Common myeloid progenitor, CD34-positive (primary cell): Measurements from ENCODE around the gene LDB1.
A peak's percentile ranks its signal among the peaks of the same experiment; 100 is the strongest.

ENCODE experiments used
- CTCF ChIA-PET: fragments of 350-600 bp; sonication (Branson Sonifier 250); formaldehyde crosslinking; loops from one replicate; lab custom pipeline; 2021; ENCODE audit warnings: antibody characterized with exemption; lab: Charles Lee
- POLR2A ChIA-PET: fragments of 350-600 bp; sonication (Branson Sonifier 250); formaldehyde crosslinking; loops from one replicate; lab custom pipeline; 2021; ENCODE audit warnings: antibody characterized with exemption; lab: Charles Lee
- DNase-seq, 3 donors: peaks; one replicate each; pipeline versions ENCODE4 v3.0.0 to v3.0.0-alpha.2; 2013
- H3K27ac ChIP-seq, 2 experiments: 1 replicate in 1 of 2; 2 replicates in 1 of 2; pipeline ENCODE4 v1.7.0; 2013; ENCODE audit warnings: inconsistent platforms in 2 of 2, low read length in 2 of 2, mild to moderate bottlenecking in 2 of 2, low read depth in 1 of 2, moderate library complexity in 1 of 2; ENCODE audit not compliant: severe bottlenecking in 2 of 2, insufficient read depth in 1 of 2, poor library complexity in 1 of 2
- H3K27me3 ChIP-seq, 5 experiments: replicated peaks in 2 of 5; 1 replicate in 3 of 5; 2 replicates in 2 of 5; pipeline versions ENCODE4 v1.6.1 to v1.7.0; 2013; ENCODE audit warnings: low read length in 4 of 5, mild to moderate bottlenecking in 2 of 5, moderate library complexity in 2 of 5, inconsistent platforms in 1 of 5; ENCODE audit not compliant: insufficient read depth in 5 of 5, control insufficient read depth in 4 of 5
- H3K36me3 ChIP-seq, 4 experiments: 1 replicate in 2 of 4; 2 replicates in 2 of 4; pipeline versions ENCODE4 v1.6.1 to v1.7.0; 2013; ENCODE audit warnings: low read length in 3 of 4, control low read depth in 1 of 4, mild to moderate bottlenecking in 1 of 4; ENCODE audit not compliant: control insufficient read depth in 4 of 4, insufficient read depth in 4 of 4
- H3K4me1 ChIP-seq, 4 experiments: 1 replicate in 3 of 4; 2 replicates in 1 of 4; pipeline versions ENCODE4 v1.6.1 to v1.7.1; 2013; ENCODE audit warnings: low read length in 3 of 4, mild to moderate bottlenecking in 3 of 4, control low read depth in 1 of 4, inconsistent platforms in 1 of 4, moderate library complexity in 1 of 4; ENCODE audit not compliant: control insufficient read depth in 4 of 4, insufficient read depth in 4 of 4; ENCODE audit errors: control extremely low read depth in 1 of 4
- H3K4me3 ChIP-seq, 7 experiments: 1 replicate in 4 of 7; 2 replicates in 3 of 7; pipeline versions ENCODE4 v1.5.1 to v1.7.0; 2013; ENCODE audit warnings: mild to moderate bottlenecking in 7 of 7, low read length in 6 of 7, moderate library complexity in 6 of 7, inconsistent platforms in 2 of 7, low read depth in 2 of 7, control low read depth in 1 of 7; ENCODE audit not compliant: insufficient read depth in 4 of 7, control insufficient read depth in 1 of 7; ENCODE audit errors: extremely low read depth in 1 of 7
- H3K9me3 ChIP-seq, 5 experiments: 1 replicate in 4 of 5; 2 replicates in 1 of 5; pipeline versions ENCODE4 v1.6.1 to v1.7.1; 2013; ENCODE audit warnings: low read length in 4 of 5, mild to moderate bottlenecking in 2 of 5, inconsistent platforms in 1 of 5, low read depth in 1 of 5, moderate library complexity in 1 of 5; ENCODE audit not compliant: control insufficient read depth in 4 of 5, insufficient read depth in 2 of 5; ENCODE audit errors: control extremely low read depth in 1 of 5
- WGBS: methylation state at CpG from one replicate; pipeline ENCODE4 v1.1.5; 2013; ENCODE audit not compliant: insufficient coverage; 5-methylcytosine and 5-hydroxymethylcytosine counted together

LDB1 gene

GRCh38 chr10:102065561-102066398, 54.4 kb downstream of the LDB1 start:
- Histone ChIP-seq H3K4me1 (peaks cover 3 to 42% (median 22%) of the 10 kb centered on the region in 4 experiments), H3K27ac (peak overlapping the region; percentile 66 to 85), H3K27me3 (no peaks in the 10 kb centered on the region), H3K36me3 (peaks cover 0 to 26% (median 12%) of the 10 kb centered on the region in 4 experiments), H3K4me3 (peak overlapping the region; percentile 78 to 93 (median 89)), H3K9me3 (no peaks in the 10 kb centered on the region)
- peak in 2 of 3 donors; percentile 14 to 33 for DNase-seq
- ChIA-PET POLR2A (interaction anchor here (1.3 kb wide), 1 partner anchor 10 kb away, joined by 4 read pairs; the partner anchor contains the start of gene ARMH3), CTCF (interaction anchor here (0.9 to 2.3 kb wide), 8 partner anchors 10 to 56 kb away, joined by 3 to 9 read pairs (median 4); no protein-coding TSS in a partner anchor)
- 19% methylated on average over 35 of the region's 63 CpGs for WGBS

GRCh38 chr10:102064868-102065560, 55.2 kb downstream of the LDB1 start, which contains the start of gene HPS6:
Gene HPS6, plus strand, starts transcription at chr10:102065349. Its CDS starts 126 bp downstream, at chr10:102065475.
- H3K9me3 ChIP-seq = no peaks in the 10 kb centered on the region
- peak; percentile 89 to 95 (median 92) for DNase-seq
- H3K27ac ChIP-seq = peak within 1 kb of the TSS; percentile 66 to 85
- CTCF ChIA-PET = interaction anchor here (0.9 to 1.6 kb wide), 5 partner anchors 15 to 55 kb away, joined by 3 to 8 read pairs (median 3); no protein-coding TSS in a partner anchor
- H3K4me1 ChIP-seq = peaks cover 3 to 42% (median 22%) of the 10 kb centered on the region in 4 experiments
- under 1% methylated on average over 53 of the region's 61 CpGs for WGBS
- no peaks in the 10 kb centered on the region for H3K27me3 ChIP-seq
- H3K4me3 ChIP-seq = peak within 1 kb of the TSS; percentile 78 to 93 (median 89)
- H3K36me3 ChIP-seq = peaks cover 0 to 26% (median 11%) of the 10 kb centered on the region in 4 experiments
- POLR2A ChIA-PET = interaction anchor here (1.3 kb wide), 1 partner anchor 9 kb away, joined by 4 read pairs; the partner anchor contains the start of gene ARMH3

- Histone ChIP-seq H3K4me1 (peaks cover 3 to 41% (median 22%) of the 10 kb centered on the region in 4 experiments), H3K4me3 (peak overlapping the region in 5 of 7 experiments; percentile 78 to 93 (median 89)), H3K9me3 (no peaks in the 10 kb centered on the region), H3K27me3 (no peaks in the 10 kb centered on the region), H3K36me3 (peaks cover 0 to 25% (median 10%) of the 10 kb centered on the region in 4 experiments), H3K27ac (no peak overlapping the region)
- ChIA-PET CTCF (interaction anchor here (1.5 kb wide), 1 partner anchor 9 kb away, joined by 3 read pairs; no protein-coding TSS in a partner anchor), POLR2A (interaction anchor here (1.3 kb wide), 1 partner anchor 9 kb away, joined by 4 read pairs; the partner anchor contains the start of gene ARMH3)
- WGBS = no CpG with 5 or more reads among the region's 2 CpGs
- peak in 1 of 3 donors; percentile 16 for DNase-seq
Measured at GRCh38 chr10:102064503-102064867, 55.7 kb downstream of the LDB1 start.

- Histone ChIP-seq H3K9me3 (no peaks in the 10 kb centered on the region), H3K4me3 (no peak overlapping the region), H3K4me1 (peaks cover 0 to 16% (median 11%) of the 10 kb centered on the region in 4 experiments), H3K27ac (no peak overlapping the region), H3K36me3 (no peaks in the 10 kb centered on the region), H3K27me3 (no peaks in the 10 kb centered on the region)
- ChIA-PET CTCF (interaction anchor here (0.7 kb wide), 1 partner anchor 8 kb away, joined by 3 read pairs; no protein-coding TSS in a partner anchor), POLR2A (interaction anchor here (1.3 kb wide), 1 partner anchor 9 kb away, joined by 5 read pairs; no protein-coding TSS in a partner anchor)
- DNase-seq = no peak
Measured at GRCh38 chr10:102059987-102060386, 60.2 kb downstream of the LDB1 start.
